RKO (cell line): Measurements from ENCODE around the gene SLC7A7.
A peak's percentile ranks its signal among the peaks of the same experiment; 100 is the strongest.
"Not testable (repeated sequence)": the region's sequence is repeated elsewhere in the genome, so short reads cannot be mapped to it uniquely, and the experiment has no call there.

ENCODE experiments used
- DNase-seq: peaks from one replicate; pipeline ENCODE4 v3.0.0-alpha.2; 2016; ENCODE audit warnings: low spot score

Gene SLC7A7

GRCh38 chr14:22814941-22815713 is at the start of gene SLC7A7:
SLC7A7 (minus strand) TSS chr14:22815435; CDS start chr14:22813398, 2,037 bp downstream.
- DNase-seq, result no peak

GRCh38 chr14:22864979-22865378 is 49.7 kb upstream of the SLC7A7 start:
- no peak for DNase-seq

GRCh38 chr14:22861651-22862050 is 46.4 kb upstream of the SLC7A7 start:
- DNase-seq, result no peak

- DNase-seq, result not testable (repeated sequence)
Measured at GRCh38 chr14:22860377-22860776, 45.1 kb upstream of the SLC7A7 start.

GRCh38 chr14:22856428-22856827 is 41.2 kb upstream of the SLC7A7 start:
- no peak for DNase-seq

GRCh38 chr14:22854963-22855724 is 39.9 kb upstream of the SLC7A7 start:
- DNase-seq, result no peak

- DNase-seq, result not testable (repeated sequence)
Measured at GRCh38 chr14:22854296-22854695, 39.1 kb upstream of the SLC7A7 start.

GRCh38 chr14:22852940-22853767 is 37.9 kb upstream of the SLC7A7 start:
- DNase-seq, result peak; percentile 74

GRCh38 chr14:22852599-22852939 is 37.3 kb upstream of the SLC7A7 start:
- DNase-seq, result no peak

- not testable (repeated sequence) for DNase-seq
Measured at GRCh38 chr14:22852178-22852577, 36.9 kb upstream of the SLC7A7 start.

GRCh38 chr14:22850944-22851764 is 35.9 kb upstream of the SLC7A7 start:
- DNase-seq, result peak; percentile 87

- no peak for DNase-seq
Measured at GRCh38 chr14:22849212-22849819, 34.1 kb upstream of the SLC7A7 start.

GRCh38 chr14:22848351-22849164 is 33.3 kb upstream of the SLC7A7 start:
- no peak for DNase-seq

GRCh38 chr14:22847661-22848341 is 32.6 kb upstream of the SLC7A7 start:
- DNase-seq, result no peak

GRCh38 chr14:22846811-22847307 is 31.6 kb upstream of the SLC7A7 start:
- no peak for DNase-seq

GRCh38 chr14:22845821-22846625 is 30.8 kb upstream of the SLC7A7 start:
- no peak for DNase-seq

GRCh38 chr14:22845103-22845394 is 29.8 kb upstream of the SLC7A7 start:
- no peak for DNase-seq

GRCh38 chr14:22844221-22845102 is 29.2 kb upstream of the SLC7A7 start:
- no peak for DNase-seq
